HEK293 (cell line): ENCODE data around the gene NUBPL.

ENCODE experiments used
- SETDB1 ChIP-seq: IDR thresholded peaks from one replicate; pipeline ENCODE4 v1.6.1; 2017; ENCODE audit warnings: mild to moderate bottlenecking, low read length, moderate library complexity, mixed read lengths; ENCODE audit not compliant: insufficient read length
- ZBTB8A ChIP-seq: fragments of 450-650 bp; formaldehyde crosslinking; IDR thresholded peaks from 2 replicates; pipeline ENCODE4 v1.5.1; 2016; ENCODE audit warnings: missing biosample characterization, missing genetic modification characterization
- ZFP3 ChIP-seq: fragments of 450-650 bp; formaldehyde crosslinking; IDR thresholded peaks from 2 replicates; pipeline ENCODE4 v1.5.1; 2016; ENCODE audit warnings: low read depth, missing biosample characterization, missing genetic modification characterization
- ZNF112 ChIP-seq: fragments of 450-650 bp; formaldehyde crosslinking; IDR thresholded peaks from 2 replicates; pipeline ENCODE4 v1.5.0; 2017; ENCODE audit warnings: missing biosample characterization, missing genetic modification characterization
- ZNF202 ChIP-seq: fragments of 450-650 bp; formaldehyde crosslinking; IDR thresholded peaks from 2 replicates; pipeline ENCODE4 v1.5.1; 2016; ENCODE audit warnings: missing biosample characterization, missing genetic modification characterization, borderline replicate concordance
- ZNF292 ChIP-seq: fragments of 450-650 bp; formaldehyde crosslinking; IDR thresholded peaks from 2 replicates; pipeline ENCODE4 v1.5.1; 2016; ENCODE audit warnings: low read depth, missing biosample characterization, missing genetic modification characterization, borderline replicate concordance
- ZNF335 ChIP-seq: fragments of 450-650 bp; formaldehyde crosslinking; conservative IDR thresholded peaks from 2 replicates; pipeline ENCODE4 v1.5.1; 2016; ENCODE audit warnings: missing biosample characterization, missing genetic modification characterization
- ZNF623 ChIP-seq: fragments of 450-650 bp; formaldehyde crosslinking; IDR thresholded peaks from 2 replicates; pipeline ENCODE4 v1.5.1; 2016; ENCODE audit warnings: missing biosample characterization, missing genetic modification characterization
- ZNF639 ChIP-seq: fragments of 450-650 bp; formaldehyde crosslinking; IDR thresholded peaks from 2 replicates; pipeline ENCODE4 v1.5.1; 2016; ENCODE audit warnings: missing biosample characterization, missing genetic modification characterization
- ZNF747 ChIP-seq: fragments of 450-650 bp; formaldehyde crosslinking; IDR thresholded peaks from 2 replicates; pipeline ENCODE4 v1.5.1; 2016; ENCODE audit warnings: missing biosample characterization, missing genetic modification characterization
- ZSCAN16 ChIP-seq: fragments of 450-650 bp; formaldehyde crosslinking; IDR thresholded peaks from 2 replicates; pipeline ENCODE4 v1.5.1; 2016; ENCODE audit warnings: missing biosample characterization, missing genetic modification characterization
- TF ChIP-seq, protein P1 (sequence below): fragments of 450-650 bp; formaldehyde crosslinking; IDR thresholded peaks from 2 replicates; pipeline ENCODE4 v1.5.1; 2016; ENCODE audit warnings: missing biosample characterization, missing genetic modification characterization
- TF ChIP-seq, protein P2 (sequence below): fragments of 450-650 bp; formaldehyde crosslinking; IDR thresholded peaks from 2 replicates; pipeline ENCODE4 v1.5.1; 2016; ENCODE audit warnings: missing biosample characterization, missing genetic modification characterization, borderline replicate concordance

DNA sequence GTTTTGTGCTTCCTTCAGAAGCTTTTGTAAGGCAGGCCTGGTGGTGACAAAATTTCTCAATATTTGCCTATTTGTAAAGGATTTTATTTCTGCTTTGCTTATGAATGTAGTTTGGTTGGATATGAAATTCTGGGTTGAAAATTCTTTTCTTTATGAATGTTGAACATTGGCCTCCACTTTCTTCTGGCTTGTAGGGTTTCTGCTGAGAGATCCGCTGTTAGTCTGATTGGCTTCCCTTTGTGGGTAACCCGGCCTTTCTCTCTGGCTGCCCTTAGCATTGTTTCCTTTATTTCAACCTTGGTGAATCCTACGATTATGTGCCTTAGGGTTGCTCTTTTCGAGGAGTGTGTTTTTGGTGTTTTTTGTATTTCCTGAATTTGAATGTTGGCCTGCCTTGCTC lies 58.2 kb downstream of the NUBPL start:
- TF ChIP-seq, protein P1, sequence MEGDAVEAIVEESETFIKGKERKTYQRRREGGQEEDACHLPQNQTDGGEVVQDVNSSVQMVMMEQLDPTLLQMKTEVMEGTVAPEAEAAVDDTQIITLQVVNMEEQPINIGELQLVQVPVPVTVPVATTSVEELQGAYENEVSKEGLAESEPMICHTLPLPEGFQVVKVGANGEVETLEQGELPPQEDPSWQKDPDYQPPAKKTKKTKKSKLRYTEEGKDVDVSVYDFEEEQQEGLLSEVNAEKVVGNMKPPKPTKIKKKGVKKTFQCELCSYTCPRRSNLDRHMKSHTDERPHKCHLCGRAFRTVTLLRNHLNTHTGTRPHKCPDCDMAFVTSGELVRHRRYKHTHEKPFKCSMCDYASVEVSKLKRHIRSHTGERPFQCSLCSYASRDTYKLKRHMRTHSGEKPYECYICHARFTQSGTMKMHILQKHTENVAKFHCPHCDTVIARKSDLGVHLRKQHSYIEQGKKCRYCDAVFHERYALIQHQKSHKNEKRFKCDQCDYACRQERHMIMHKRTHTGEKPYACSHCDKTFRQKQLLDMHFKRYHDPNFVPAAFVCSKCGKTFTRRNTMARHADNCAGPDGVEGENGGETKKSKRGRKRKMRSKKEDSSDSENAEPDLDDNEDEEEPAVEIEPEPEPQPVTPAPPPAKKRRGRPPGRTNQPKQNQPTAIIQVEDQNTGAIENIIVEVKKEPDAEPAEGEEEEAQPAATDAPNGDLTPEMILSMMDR (tag by site-specific recombination), result no peak
- TF ChIP-seq ZNF112 (no peak), ZNF639 (tag by site-specific recombination) (no peak), ZNF623 (tag by site-specific recombination) (no peak), SETDB1 (no peak), ZBTB8A (no peak), ZNF202 (tag by site-specific recombination) (no peak), ZFP3 (tag by site-specific recombination) (no peak), ZNF747 (tag by site-specific recombination) (no peak), ZSCAN16 (tag by site-specific recombination) (no peak), ZNF335 (tag by site-specific recombination) (no peak), ZNF292 (tag by site-specific recombination) (no peak)
- TF ChIP-seq, protein P2, sequence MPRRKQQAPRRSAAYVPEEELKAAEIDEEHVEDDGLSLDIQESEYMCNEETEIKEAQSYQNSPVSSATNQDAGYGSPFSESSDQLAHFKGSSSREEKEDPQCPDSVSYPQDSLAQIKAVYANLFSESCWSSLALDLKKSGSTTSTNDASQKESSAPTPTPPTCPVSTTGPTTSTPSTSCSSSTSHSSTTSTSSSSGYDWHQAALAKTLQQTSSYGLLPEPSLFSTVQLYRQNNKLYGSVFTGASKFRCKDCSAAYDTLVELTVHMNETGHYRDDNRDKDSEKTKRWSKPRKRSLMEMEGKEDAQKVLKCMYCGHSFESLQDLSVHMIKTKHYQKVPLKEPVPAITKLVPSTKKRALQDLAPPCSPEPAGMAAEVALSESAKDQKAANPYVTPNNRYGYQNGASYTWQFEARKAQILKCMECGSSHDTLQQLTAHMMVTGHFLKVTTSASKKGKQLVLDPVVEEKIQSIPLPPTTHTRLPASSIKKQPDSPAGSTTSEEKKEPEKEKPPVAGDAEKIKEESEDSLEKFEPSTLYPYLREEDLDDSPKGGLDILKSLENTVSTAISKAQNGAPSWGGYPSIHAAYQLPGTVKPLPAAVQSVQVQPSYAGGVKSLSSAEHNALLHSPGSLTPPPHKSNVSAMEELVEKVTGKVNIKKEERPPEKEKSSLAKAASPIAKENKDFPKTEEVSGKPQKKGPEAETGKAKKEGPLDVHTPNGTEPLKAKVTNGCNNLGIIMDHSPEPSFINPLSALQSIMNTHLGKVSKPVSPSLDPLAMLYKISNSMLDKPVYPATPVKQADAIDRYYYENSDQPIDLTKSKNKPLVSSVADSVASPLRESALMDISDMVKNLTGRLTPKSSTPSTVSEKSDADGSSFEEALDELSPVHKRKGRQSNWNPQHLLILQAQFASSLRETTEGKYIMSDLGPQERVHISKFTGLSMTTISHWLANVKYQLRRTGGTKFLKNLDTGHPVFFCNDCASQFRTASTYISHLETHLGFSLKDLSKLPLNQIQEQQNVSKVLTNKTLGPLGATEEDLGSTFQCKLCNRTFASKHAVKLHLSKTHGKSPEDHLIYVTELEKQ (tag by site-specific recombination), result no peak
